GM21515 (cell line): ENCODE results near the gene KRTAP5-4.
"Not testable (repeated sequence)": the region's sequence is repeated elsewhere in the genome, so short reads cannot be mapped to it uniquely, and the experiment has no call there.

Experiments
- ATAC-seq: cut with Tn5 transposase; IDR thresholded peaks from one replicate; pipeline ENCODE4 v1.9.1; 2021; ENCODE audit not compliant: unreplicated experiment

KRTAP5-4 gene

GRCh38 chr11:1622086-1622485, at the start of gene KRTAP5-4:
Gene KRTAP5-4, minus strand, starts transcription at chr11:1622138. Its CDS starts 45 bp downstream, at chr11:1622093.
- no peak for ATAC-seq

GRCh38 chr11:1671658-1672057, 49.7 kb upstream of the KRTAP5-4 start:
- no peak for ATAC-seq

- ATAC-seq, result no peak
These were observed 49.0 kb upstream of the KRTAP5-4 start for GRCh38 chr11:1670905-1671371.

GRCh38 chr11:1670457-1670856, 48.5 kb upstream of the KRTAP5-4 start:
- not testable (repeated sequence) for ATAC-seq

GRCh38 chr11:1669546-1670218, 47.7 kb upstream of the KRTAP5-4 start:
- no peak for ATAC-seq

GRCh38 chr11:1668911-1669473, 47.1 kb upstream of the KRTAP5-4 start:
- ATAC-seq, result no peak

GRCh38 chr11:1667906-1668305, 46.0 kb upstream of the KRTAP5-4 start:
- ATAC-seq, result no peak

- ATAC-seq, result no peak
These were observed 45.3 kb upstream of the KRTAP5-4 start for GRCh38 chr11:1667121-1667850.

- no peak for ATAC-seq
These were observed 43.4 kb upstream of the KRTAP5-4 start for GRCh38 chr11:1665313-1665712.

GRCh38 chr11:1662699-1663283, 40.9 kb upstream of the KRTAP5-4 start:
- ATAC-seq, result not testable (repeated sequence)

- ATAC-seq, result not testable (repeated sequence)
These were observed 39.7 kb upstream of the KRTAP5-4 start for GRCh38 chr11:1661454-1662269.

- ATAC-seq, result no peak
These were observed 38.4 kb upstream of the KRTAP5-4 start for GRCh38 chr11:1660111-1660867.

GRCh38 chr11:1659506-1659905, 37.6 kb upstream of the KRTAP5-4 start:
- no peak for ATAC-seq

- ATAC-seq, result no peak
These were observed 34.7 kb upstream of the KRTAP5-4 start for GRCh38 chr11:1656670-1657069.

- no peak for ATAC-seq
These were observed 34.1 kb upstream of the KRTAP5-4 start for GRCh38 chr11:1656061-1656441.

GRCh38 chr11:1655168-1656060, 33.5 kb upstream of the KRTAP5-4 start:
- no peak for ATAC-seq

- no peak for ATAC-seq
These were observed 32.6 kb upstream of the KRTAP5-4 start for GRCh38 chr11:1654388-1655167.
